NCI-H524 treated with DMSO at 0.1 percent for 48 hours (cell line): ENCODE measurements around the gene ACSF3.
"Not testable (repeated sequence)": the region's sequence is repeated elsewhere in the genome, so short reads cannot be mapped to it uniquely, and the experiment has no call there.

Source experiments
- DNase-seq: peaks from one replicate; lab custom pipeline; 2025; lab: John Stamatoyannopoulos, UW

The ACSF3 gene

GRCh38 chr16:89190150-89190958, 96.7 kb downstream of the ACSF3 start:
- no peak for DNase-seq

DNA sequence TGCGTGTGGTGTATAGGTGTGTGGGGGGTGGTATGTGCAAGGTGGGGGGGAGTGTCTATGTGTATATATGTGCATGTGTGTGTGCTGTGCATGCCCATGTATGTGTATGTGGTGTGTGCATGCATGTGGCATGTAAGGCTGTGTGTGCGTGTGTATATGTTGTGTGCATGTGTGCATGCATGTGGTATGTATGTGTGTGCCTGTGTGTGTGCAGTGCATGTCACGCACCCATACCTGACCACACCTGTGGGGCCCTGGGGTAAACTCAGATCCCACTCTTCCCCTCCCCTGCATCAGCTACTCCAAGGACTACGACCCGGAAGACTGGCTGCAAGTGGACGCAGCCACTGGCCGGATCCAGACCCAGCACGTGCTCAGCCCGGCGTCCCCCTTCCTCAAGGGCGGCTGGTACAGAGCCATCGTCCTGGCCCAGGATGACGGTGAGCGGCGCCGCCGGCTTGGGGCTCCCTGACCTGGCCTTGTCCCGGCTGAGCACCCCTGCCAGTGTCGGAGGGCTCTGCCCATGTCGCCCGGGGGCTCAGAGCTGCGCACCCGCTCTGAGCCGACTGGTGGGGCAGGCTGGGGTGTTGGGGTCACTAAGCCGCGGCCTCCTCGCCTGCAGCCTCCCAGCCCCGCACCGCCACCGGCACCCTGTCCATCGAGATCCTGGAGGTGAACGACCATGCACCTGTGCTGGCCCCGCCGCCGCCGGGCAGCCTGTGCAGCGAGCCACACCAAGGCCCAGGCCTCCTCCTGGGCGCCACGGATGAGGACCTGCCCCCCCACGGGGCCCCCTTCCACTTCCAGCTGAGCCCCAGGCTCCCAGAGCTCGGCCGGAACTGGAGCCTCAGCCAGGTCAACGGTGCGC, 97.6 kb downstream of the ACSF3 start:
- no peak for DNase-seq

DNA sequence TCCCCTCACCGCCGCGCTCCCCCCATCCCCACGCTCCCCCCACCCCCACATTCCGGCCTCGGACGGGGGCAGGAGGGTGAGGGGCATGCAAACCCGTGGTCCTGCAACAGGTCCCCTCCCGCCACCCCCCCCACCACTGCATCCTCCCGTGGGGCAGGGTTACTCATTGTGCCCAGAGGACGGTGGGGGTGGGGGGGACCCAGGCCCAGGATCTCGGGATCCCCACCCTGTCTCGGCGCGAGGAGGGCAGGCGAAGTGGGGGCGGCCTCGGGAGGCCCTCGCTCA, 98.2 kb downstream of the ACSF3 start:
- DNase-seq, result no peak

DNA sequence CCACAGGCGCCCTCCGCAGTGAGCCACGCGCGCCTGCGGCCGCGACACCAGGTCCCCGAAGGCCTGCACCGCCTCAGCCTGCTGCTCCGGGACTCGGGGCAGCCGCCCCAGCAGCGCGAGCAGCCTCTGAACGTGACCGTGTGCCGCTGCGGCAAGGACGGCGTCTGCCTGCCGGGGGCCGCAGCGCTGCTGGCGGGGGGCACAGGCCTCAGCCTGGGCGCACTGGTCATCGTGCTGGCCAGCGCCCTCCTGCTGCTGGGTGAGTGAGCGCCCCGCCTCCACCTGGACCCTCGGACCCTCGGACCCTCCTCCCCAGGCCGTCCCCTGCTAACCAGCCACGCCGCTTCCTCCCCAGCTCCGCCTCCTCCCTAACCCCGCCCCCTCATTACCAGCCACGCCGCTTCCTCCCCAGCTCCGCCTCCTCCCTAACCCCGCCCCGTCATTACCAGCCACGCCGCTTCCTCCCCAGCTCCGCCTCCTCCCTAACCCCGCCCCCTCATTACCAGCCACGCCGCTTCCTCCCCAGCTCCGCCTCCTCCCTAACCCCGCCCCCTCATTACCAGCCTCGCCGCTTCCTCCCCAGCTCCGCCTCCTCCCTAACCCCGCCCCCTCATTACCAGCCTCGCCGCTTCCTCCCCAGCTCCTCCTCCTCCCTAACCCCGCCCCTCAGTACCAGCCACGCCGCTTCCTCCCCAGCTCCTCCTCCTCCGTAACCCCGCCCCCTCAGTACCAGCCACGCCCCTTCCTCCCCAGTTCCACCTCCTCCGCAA, 98.7 kb downstream of the ACSF3 start:
- DNase-seq, result not testable (repeated sequence)

DNA sequence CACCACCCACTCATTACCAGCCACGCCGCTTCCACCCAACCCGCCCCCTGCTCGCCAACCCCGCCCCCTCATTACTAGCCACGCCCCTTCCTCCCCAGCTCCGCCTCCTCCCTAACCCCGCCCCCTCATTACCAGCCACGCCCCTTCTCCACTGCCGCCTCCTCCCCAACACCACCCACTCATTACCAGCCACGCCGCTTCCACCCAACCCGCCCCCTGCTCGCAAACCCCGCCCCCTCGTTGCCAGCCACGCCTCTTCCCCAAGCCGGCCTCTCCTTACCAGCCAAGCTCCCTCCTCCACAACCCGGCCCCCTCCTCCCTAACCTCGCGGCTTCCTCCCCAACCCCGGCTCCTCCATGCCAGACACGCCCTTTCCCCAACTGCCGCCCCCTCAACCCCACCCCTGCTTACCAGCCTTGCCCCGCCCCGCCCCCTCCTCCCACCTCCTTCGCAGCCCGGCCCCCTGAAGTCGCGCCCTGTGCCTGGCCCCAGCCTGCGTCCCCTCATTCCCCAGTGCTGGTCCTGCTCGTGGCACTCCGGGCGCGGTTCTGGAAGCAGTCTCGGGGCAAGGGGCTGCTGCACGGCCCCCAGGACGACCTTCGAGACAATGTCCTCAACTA, 99.4 kb downstream of the ACSF3 start:
- no peak for DNase-seq

GRCh38 chr16:89193576-89194293, 100.1 kb downstream of the ACSF3 start:
- no peak for DNase-seq

- no peak for DNase-seq
These were observed 101.0 kb downstream of the ACSF3 start for GRCh38 chr16:89194340-89195311.

DNA sequence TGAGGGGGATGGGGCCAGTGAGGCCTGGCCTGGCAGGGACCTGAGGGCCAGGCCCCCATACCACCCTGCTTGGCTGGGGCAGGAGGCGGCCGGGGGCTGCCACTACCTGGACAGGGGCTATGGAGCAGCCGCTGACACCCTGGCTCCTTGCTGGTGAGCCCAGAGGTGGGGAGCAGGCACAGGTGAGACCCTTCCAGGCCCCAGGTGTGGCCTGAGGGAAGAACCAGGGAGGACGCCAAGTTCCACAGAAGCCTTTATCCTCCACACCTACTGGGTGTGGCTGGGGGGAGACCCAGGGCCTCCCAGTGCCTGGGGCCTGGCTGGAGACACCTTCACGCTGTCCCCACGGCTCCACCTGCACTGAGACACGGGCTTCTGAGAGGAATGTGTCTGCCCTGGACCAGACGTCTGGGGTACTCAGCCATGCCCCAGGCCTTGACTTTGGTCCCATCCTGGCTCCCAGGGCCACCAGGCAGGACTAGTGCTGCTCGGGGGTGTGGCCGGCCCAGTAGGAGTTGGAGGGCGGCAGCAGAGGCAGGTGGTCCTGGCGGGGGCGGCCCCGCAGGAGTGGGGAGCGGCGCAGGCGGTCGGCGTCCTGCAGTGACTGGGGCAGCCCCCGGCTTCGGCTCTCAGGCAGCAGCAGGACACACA, 102.0 kb downstream of the ACSF3 start:
- no peak for DNase-seq

GRCh38 chr16:89197033-89197632, 103.5 kb downstream of the ACSF3 start:
- DNase-seq, result no peak

DNA sequence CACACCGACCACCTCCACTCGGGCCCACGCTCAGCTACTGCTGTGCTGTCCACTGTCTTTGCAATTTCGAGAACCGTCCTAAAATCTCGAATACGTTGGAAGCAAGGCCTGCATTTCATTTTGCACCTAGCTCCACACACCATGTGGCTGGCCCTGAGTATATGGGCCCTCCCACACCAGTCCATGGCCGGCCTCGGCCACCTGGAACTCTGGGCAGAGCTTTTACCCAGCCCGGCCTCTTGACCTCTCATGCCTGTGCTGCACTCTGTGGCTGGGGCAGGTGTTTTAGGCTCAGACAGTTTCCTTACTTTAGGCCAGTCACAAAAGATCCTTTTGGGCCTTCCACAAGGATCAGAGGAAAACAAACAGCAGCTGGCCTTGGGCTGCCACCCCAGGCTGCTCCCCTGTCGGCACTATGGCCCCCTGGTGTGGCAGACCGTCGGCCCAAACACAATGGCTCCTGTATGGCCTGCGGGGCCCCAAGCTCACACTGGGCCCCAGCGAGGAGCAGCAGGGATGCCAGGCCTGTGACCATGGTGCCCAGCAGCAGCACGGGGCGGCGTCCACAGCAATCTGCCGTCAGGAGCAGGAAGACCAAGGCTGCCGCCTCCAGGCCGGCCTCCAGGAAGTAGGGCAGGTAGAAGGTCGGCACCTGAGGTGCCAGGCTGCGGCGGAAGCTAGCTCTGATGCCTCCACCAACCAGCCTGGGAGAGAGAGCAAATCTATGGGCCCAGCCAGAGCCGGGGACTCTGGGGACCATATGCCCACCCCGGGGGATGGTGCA, 104.2 kb downstream of the ACSF3 start:
- DNase-seq, result no peak

DNA sequence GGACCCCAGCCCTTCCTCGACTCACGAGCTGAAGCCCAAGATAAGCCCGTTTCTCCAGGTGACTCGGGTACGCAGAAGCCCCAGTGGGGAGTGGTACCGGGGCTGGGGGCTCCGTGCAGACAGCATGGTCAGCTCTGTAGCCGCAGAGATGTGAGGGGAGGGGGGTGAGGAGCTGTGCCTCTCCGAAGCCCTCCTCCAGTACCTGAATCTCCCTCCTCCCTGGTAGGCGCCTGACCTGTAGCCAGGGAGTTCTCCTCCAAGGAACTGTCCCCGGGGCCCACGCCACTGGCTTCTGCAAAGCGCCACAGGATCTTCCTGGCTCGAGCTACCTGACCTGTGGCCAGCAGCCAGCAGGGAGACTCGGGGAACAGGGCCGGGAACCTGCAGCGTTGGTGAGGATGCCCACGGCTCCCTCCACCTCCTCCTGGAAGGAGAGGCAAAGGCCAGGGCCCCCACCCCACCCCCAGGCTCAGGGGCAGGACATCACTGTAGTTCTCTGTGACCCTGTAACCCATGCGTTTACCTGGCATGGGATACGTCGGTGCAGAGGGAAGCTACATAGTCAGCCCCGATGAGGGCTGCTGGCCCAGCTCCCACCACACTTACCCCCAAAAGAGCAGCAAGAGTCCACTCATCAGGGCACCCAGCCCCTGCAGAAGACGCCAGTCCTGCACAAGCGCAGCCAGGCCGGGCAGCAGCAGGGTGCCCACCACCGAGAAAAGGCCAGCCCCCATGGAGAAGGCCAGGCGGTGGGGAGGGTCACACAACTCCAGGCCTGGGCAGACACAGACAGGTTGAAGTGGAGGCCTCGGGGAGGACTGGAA, 105.0 kb downstream of the ACSF3 start:
- no peak for DNase-seq

GRCh38 chr16:89199241-89200123, 105.8 kb downstream of the ACSF3 start:
- no peak for DNase-seq

GRCh38 chr16:89200124-89200849, 106.6 kb downstream of the ACSF3 start, which contains the start of gene SLC22A31:
SLC22A31 (minus strand) TSS chr16:89200537; CDS start chr16:89200501, 36 bp downstream.
- no peak for DNase-seq

DNA sequence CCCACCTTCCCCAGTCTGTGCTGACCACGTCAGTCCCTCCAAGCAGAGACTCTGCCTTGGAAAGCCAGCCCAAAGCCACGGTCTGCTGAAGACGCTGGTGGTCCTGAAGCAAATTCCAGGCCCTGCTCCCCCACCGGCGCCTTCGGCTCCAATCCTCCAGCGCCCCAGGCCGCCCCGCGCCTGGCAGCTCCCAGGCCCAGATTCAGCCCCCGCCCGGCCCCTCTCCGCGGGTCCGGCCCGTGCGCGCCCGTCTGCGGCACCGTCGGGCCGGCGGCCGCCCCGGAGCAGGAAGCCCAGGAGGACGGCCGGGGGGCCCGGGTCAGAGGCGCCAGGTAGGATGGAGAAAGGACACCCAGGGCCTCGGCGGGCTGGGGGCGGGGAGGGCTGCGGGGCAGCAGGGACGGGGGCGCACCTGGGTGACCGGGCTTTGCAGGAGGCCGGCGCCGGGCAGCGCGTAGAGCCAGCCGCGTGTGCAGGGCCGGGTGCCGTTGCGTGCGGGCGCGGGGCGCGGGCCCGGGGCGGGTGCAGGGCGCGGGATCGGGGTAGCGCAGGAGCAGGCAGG, 107.3 kb downstream of the ACSF3 start:
- DNase-seq, result no peak
